PC-9 (cell line): ENCODE results near the gene YEATS4.

Experiments
- EZH2 ChIP-seq: fragments of 200-600 bp; sonication (generic); IDR thresholded peaks from 2 replicates; pipeline ENCODE4 v1.8.0; 2017; ENCODE audit warnings: antibody characterized with exemption, low read depth
- TF ChIP-seq, protein P1 (sequence below): fragments of 200-600 bp; sonication (generic); conservative IDR thresholded peaks from 2 replicates; pipeline ENCODE4 v1.6.1; 2017; ENCODE audit warnings: mixed run types, antibody characterized with exemption, mild to moderate bottlenecking, moderate library complexity

- TF ChIP-seq, protein P1, sequence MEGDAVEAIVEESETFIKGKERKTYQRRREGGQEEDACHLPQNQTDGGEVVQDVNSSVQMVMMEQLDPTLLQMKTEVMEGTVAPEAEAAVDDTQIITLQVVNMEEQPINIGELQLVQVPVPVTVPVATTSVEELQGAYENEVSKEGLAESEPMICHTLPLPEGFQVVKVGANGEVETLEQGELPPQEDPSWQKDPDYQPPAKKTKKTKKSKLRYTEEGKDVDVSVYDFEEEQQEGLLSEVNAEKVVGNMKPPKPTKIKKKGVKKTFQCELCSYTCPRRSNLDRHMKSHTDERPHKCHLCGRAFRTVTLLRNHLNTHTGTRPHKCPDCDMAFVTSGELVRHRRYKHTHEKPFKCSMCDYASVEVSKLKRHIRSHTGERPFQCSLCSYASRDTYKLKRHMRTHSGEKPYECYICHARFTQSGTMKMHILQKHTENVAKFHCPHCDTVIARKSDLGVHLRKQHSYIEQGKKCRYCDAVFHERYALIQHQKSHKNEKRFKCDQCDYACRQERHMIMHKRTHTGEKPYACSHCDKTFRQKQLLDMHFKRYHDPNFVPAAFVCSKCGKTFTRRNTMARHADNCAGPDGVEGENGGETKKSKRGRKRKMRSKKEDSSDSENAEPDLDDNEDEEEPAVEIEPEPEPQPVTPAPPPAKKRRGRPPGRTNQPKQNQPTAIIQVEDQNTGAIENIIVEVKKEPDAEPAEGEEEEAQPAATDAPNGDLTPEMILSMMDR = no peak
- no peak for TF ChIP-seq EZH2
Measured at GRCh38 chr12:69405566-69405865, 46.0 kb downstream of the YEATS4 start.
